ENCODE measurements around the gene UCN2.

The UCN2 gene

DNA sequence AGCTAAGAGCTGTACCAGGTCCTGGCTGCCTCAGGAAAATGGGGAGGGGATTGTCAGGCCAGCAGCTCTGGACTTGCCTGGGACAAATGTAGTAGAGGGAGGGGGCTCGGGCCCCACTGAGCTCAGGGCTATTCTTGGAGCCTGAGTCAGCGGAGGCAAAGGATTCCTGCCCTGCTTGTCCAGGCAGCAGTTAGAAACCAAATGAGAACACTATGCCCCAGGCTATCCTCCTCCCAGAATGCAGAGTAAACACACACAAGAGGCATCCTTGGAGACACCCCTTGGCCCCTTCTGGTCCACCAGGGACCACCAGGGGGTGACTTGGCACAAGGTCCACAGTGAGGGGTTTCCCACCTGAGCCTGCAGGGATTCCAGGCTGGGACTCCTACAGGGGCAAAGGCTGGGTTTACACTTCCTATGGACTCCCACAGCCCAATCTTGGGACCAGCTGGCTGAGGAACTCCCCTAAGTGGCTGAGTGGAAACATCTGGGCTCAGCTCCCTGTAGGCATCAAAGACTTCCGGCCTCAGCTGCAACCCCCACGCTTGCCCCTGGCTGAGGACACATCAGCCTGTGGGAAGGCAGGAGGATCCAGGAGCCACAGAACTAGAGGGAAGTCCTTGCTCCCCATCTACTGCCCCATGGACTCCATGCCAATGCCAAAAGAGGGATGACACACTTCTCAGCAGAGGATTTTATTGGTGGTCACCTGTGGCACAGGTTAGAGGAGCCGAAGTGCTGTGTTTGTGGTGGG, 34.9 kb upstream of the UCN2 start:
- H3K4me1 ChIP-seq (ENCODE audit: insufficient read depth, poor library complexity, severe bottlenecking): peaks cover 48% of the 10 kb centered on the region
- peak; percentile 45 for ATAC-seq (ENCODE audit: low read depth)
- no peaks in the 10 kb centered on the region for H3K27me3 ChIP-seq (ENCODE audit: insufficient read depth, poor library complexity, severe bottlenecking)
- peak overlapping the region; percentile 98 for H3K27ac ChIP-seq (ENCODE audit: poor library complexity, severe bottlenecking)
- H3K9me3 ChIP-seq (ENCODE audit: severe bottlenecking): no peaks in the 10 kb centered on the region
- peak; percentile 94 for DNase-seq (ENCODE audit: low spot score)
- TF ChIP-seq, protein P1, sequence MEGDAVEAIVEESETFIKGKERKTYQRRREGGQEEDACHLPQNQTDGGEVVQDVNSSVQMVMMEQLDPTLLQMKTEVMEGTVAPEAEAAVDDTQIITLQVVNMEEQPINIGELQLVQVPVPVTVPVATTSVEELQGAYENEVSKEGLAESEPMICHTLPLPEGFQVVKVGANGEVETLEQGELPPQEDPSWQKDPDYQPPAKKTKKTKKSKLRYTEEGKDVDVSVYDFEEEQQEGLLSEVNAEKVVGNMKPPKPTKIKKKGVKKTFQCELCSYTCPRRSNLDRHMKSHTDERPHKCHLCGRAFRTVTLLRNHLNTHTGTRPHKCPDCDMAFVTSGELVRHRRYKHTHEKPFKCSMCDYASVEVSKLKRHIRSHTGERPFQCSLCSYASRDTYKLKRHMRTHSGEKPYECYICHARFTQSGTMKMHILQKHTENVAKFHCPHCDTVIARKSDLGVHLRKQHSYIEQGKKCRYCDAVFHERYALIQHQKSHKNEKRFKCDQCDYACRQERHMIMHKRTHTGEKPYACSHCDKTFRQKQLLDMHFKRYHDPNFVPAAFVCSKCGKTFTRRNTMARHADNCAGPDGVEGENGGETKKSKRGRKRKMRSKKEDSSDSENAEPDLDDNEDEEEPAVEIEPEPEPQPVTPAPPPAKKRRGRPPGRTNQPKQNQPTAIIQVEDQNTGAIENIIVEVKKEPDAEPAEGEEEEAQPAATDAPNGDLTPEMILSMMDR (IDR thresholded peaks at IDR 0.05; ENCODE audit: poor library complexity, severe bottlenecking): no peak
- H3K36me3 ChIP-seq (ENCODE audit: low read depth): peaks cover 54% of the 10 kb centered on the region
- no peak overlapping the region for H3K4me3 ChIP-seq (ENCODE audit: severe bottlenecking)

DNA sequence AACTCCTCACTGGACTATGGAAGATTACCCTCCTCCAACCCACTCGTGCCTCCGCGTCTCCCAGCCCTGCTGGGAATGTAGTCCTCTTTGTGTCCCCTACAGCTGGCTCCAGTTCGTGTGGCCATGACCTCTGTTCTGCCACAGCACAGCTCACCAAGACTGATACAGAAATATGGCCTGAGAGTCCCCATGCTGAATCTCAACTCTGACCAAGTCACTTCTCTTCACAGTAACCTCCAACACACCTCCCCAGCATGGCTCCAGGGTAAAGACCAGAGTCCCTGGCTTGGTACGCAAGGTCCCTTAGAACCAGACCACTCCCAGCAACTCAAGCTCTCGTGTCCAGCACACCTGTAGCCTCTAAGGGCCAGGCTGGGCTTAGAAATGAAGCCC, 33.8 kb upstream of the UCN2 start:
- ATAC-seq (ENCODE audit: low read depth): no peak
- H3K36me3 ChIP-seq (ENCODE audit: low read depth): peaks cover 54% of the 10 kb centered on the region

DNA sequence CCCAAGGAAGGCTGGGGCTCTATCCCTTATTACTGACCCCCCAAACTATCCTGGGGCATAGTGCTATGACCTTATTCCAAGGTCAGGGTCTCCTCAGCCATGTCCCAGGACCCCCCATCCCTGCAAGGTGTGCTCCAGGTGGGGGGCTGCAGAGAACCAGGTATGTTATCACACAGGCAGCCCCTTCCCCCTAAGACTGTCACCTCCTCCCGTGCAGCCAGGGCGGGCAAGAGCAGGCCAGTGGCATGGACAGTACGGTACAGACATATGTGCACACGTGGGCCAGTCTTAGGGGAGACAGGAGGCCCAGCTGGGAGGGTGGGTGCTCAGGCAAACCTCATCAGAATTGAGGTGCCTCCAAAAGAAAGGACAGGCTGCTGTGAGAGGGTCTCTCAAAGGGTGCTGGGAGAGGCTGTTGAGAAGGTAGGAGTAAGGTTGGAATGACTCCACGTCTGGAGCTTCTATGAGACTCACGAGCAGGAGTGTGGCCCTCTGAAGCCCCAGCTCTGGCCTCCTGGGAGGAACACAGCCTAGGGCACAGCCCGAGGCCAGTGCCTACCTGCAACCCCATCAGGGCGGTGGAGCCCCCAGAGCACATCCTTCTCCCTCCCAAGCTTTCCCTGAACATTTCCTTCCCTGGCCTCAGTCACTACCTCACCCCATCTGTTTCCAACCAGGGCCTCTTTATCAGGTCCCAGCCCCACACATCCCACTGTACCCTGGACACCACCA, 33.3 kb upstream of the UCN2 start:
- H3K36me3 ChIP-seq (ENCODE audit: low read depth): peaks cover 59% of the 10 kb centered on the region
- peaks cover 48% of the 10 kb centered on the region for H3K4me1 ChIP-seq (ENCODE audit: insufficient read depth, poor library complexity, severe bottlenecking)
- peak overlapping the region; percentile 98 for H3K27ac ChIP-seq (ENCODE audit: poor library complexity, severe bottlenecking)

More for the DNA sequence above, 33.8 kb upstream of the UCN2 start:
- H3K4me3 ChIP-seq (ENCODE audit: severe bottlenecking): no peak overlapping the region
- H3K27ac ChIP-seq (ENCODE audit: poor library complexity, severe bottlenecking): peak overlapping the region; percentile 98
- H3K27me3 ChIP-seq (ENCODE audit: insufficient read depth, poor library complexity, severe bottlenecking): no peaks in the 10 kb centered on the region
- TF ChIP-seq, protein P1 (IDR thresholded peaks at IDR 0.05; ENCODE audit: poor library complexity, severe bottlenecking): no peak
- H3K9me3 ChIP-seq (ENCODE audit: severe bottlenecking): no peaks in the 10 kb centered on the region
- no peak for DNase-seq (ENCODE audit: low spot score)
- H3K4me1 ChIP-seq (ENCODE audit: insufficient read depth, poor library complexity, severe bottlenecking): peaks cover 48% of the 10 kb centered on the region

DNA sequence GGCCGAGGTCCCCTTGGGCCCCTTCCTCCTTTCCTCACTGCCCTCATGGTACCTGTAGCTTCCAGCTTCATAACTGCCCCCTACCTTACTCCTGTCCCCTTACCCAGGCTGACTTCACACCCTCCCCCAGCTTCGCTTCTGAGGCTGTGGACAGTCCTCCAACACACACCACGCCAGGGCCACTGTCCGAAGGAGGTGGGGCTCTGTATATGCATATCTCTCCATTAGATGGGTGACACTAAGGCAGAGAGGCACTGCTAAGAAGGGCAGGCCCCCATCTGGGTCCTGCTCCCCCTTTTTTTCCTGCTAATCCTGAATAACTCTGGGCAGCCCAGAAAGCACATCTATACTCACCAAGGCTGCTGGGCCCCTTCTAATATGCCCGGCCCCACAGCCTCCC, 32.6 kb upstream of the UCN2 start:
- no peak overlapping the region for H3K4me3 ChIP-seq (ENCODE audit: severe bottlenecking)
- H3K9me3 ChIP-seq (ENCODE audit: severe bottlenecking): no peaks in the 10 kb centered on the region
- ATAC-seq (ENCODE audit: low read depth) (no peak), DNase-seq (ENCODE audit: low spot score) (no peak)
- H3K4me1 ChIP-seq (ENCODE audit: insufficient read depth, poor library complexity, severe bottlenecking): peaks cover 48% of the 10 kb centered on the region
- H3K27ac ChIP-seq (ENCODE audit: poor library complexity, severe bottlenecking): peak overlapping the region; percentile 98
- TF ChIP-seq, protein P1 (IDR thresholded peaks at IDR 0.05; ENCODE audit: poor library complexity, severe bottlenecking): no peak
- H3K27me3 ChIP-seq (ENCODE audit: insufficient read depth, poor library complexity, severe bottlenecking): no peaks in the 10 kb centered on the region
- H3K36me3 ChIP-seq (ENCODE audit: low read depth): peaks cover 60% of the 10 kb centered on the region

More for the DNA sequence above, 33.3 kb upstream of the UCN2 start:
- DNase-seq (ENCODE audit: low spot score): no peak
- no peak for ATAC-seq (ENCODE audit: low read depth)
- Histone ChIP-seq H3K9me3 (ENCODE audit: severe bottlenecking) (no peaks in the 10 kb centered on the region), H3K27me3 (ENCODE audit: insufficient read depth, poor library complexity, severe bottlenecking) (no peaks in the 10 kb centered on the region), H3K4me3 (ENCODE audit: severe bottlenecking) (no peak overlapping the region)
- TF ChIP-seq, protein P1 (IDR thresholded peaks at IDR 0.05; ENCODE audit: poor library complexity, severe bottlenecking): no peak
